Measurements from ENCODE around the gene SEC31B. TPM values are rescaled to one million over a fixed set of nuclear protein-coding genes. Genes with fewer than 3 reads are reported as not detected.

SEC31B gene
- total RNA-seq, 1 donor from 2014 or later, result 3.2 TPM

DNA sequence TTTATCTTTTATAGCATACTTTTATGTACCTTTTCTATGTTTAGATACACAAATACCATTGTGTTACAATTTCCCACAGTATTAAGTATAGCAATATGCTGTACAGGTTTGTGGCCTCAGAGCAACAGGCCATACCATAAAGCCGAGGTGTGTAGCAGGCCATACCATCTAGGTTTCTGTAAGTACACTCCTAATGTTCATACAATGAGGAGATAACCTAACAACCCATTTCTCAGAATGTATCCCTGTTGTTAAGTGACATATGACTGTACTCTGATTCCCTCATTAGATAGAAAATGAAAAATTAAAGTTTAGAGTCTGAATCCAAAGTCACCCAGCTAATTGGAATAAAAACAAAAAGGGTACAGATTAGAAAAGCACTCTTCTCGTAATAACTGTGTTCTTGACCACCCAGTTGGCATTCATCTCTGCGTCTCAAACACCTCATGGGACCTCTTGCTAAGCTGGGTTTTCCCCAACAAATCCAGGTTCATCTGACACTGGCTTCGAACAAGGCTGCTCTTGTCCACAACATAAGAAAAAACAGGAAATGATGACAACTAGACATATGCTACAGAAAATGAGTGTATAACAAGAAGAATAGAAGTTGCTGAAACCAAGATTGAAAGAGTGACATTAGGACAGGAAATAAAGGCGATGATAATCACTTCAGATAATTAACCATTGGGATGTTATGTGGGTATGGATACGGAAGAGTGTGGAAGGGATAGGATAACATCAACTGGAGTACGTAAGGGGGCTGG is 8.6 kb upstream of the SEC31B start:
- no peak for ATAC-seq

DNA sequence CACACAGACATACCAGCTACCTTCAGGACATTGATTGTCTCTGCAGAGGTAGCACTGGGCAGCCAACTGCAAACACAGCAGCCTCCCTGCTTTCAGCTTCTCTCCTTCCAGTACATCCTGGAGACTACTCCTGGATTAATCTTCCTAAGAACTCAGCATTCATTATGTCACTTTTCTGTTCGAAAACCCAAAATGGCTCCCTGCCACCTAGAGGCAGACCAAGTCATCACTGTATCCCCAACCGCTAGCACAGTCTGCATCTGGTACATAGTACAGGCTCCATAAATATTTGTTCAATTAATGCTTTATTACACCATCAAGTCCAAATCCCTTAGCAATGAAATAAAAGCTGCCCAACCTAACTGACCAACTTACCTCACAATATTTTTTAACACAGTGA is 5.0 kb upstream of the SEC31B start:
- ATAC-seq, result no peak

DNA sequence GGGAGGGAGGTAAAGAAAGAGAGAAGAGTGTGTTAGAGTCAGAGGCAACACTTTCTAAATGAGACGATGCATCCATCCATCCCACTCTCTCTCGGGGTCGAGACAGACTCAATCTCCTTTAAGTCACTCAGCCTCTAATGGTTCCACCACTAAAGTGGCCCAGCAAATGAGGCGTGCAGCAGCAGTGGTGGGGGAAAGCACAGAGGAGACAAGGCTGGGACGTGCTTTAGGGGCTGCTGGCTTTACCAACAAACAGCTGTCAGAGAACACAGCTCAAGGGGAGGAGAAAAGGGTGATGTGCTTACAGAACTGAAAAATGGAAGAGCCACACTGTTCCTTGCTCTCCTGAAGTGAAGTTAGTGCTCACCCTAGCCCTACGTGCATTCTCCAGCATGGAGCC is 4.5 kb upstream of the SEC31B start:
- no peak for ATAC-seq

DNA sequence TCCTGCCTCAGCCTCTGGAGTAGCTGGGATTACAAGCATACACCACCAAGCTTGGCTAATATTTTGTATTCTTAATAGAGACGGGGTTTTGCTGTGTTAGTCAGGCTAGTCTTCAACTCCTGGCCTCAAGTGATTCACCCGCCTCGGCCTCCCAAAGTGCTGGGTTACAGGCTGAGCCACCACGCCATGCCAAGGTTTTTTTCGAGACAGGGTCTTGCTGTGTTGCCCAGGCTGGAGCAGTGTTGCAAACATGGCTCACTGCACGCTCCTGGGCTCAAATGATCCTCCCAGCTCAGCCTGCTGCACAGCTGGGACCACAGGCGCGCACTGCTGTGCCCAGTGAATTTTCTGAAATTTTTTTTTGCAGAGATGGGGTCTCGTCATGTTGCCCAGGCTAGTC is 3.3 kb upstream of the SEC31B start:
- ATAC-seq, result no peak

DNA sequence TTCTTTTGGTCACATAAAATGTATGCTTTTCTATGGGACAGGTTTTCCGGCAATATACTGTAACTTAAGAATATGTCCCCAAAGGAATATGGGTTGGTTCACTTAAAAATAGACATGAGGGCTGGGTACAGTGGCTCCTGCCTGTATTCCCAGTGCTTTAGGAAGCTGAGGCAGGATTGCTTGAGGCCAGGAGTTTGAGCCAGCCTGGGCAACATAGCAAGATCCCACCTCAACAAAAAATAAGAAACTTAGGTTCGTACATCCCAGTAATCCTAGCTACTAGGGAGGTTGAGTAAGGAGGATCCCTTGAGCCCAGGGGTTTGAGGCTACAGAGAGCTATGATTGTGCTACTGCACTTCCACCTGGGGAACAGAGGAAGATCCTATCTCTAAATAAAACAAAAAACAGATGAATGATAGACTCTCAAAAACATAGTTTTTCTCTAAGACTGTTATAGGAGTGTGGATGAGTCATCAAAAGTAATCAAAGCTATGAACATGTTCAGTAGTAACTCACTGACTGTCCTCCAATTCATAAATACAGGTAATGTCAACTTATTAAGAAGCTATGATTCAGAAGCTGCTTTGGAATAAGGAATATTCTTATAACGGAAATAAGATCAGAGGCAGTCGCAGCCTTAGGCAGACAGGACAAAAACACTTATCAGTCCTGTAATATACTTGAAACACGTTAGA is 2.6 kb upstream of the SEC31B start:
- no peak for ATAC-seq

DNA sequence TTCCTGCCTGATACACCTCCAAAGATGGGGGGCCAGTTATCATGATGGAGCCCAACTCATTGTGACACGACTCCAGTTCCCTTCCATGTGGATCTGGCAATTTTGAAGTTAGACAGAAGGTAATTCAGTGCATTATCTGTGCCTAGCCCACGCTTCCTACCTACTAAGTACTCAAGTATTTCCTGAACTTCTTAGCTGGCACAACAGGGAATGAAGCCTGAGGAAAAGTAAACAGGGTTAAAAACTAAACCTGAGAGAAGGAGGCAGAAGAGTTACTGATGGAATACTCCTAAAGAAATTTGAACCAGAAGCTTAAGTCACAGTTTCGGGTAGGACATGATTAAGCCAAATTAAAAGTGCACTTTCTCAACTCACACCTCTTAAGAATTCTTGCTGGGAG is 1.1 kb upstream of the SEC31B start:
- no peak for ATAC-seq

DNA sequence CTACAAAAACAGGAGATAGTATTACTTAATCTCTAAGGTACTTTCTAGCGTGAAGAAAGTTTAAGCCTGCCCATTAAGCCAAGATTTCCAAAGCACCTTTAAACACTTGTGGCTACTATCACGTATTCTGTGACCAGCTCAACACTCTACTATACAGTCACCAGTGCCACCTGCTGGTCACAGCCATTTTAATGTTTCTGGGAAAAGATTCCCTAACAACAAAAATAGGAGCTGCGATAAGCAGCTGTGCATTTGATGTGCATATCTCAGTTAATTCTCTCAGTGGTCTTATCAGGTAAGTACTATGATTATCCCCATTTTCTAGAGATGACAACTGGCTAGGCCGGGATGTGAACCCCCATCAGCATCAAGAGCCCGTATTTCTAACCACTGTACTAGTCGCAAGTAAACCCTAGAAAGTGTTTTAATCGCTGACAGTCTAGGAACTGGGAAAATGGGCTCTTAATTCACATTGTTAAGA is 860 bp downstream of the SEC31B start:
- peak; percentile 76 for ATAC-seq

DNA sequence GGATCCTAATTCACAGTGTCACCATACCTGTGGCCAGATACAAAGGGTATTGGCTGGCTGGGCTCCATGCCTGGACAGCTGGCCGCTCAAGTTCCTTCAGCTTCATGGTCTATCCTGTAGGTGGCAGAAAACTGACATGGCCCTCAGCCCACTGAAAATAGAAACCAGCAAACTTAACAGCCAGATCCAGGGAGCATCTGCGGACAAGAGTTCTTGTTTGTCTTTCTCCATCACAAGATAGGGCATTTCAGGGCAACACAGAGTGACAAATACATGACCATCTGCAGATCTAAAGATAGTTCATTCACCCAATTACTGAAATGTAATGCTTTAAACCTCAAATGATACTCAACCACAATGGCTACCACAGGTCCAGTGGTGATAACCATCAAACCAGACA is 2.8 kb downstream of the SEC31B start:
- ATAC-seq, result no peak

DNA sequence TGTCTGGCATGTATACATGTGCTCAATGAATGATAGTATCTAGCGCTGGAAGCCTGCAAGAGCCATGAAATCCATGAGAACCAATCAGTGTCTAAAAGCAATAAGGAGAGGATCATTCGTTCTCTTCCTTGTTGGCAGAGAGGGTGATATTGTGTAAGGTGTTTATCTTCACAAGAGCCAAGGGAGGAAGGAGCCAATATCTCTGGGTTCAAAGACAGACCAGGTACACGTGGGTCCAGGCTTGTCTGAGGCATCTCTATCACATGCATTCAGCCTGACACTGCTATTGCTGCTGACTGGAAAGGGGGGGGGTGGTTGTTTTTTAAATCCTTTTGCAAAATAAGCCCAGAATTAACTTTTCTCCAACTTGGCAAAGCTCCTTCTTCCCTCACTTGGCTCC is 4.0 kb downstream of the SEC31B start:
- ATAC-seq, result peak; percentile 23

DNA sequence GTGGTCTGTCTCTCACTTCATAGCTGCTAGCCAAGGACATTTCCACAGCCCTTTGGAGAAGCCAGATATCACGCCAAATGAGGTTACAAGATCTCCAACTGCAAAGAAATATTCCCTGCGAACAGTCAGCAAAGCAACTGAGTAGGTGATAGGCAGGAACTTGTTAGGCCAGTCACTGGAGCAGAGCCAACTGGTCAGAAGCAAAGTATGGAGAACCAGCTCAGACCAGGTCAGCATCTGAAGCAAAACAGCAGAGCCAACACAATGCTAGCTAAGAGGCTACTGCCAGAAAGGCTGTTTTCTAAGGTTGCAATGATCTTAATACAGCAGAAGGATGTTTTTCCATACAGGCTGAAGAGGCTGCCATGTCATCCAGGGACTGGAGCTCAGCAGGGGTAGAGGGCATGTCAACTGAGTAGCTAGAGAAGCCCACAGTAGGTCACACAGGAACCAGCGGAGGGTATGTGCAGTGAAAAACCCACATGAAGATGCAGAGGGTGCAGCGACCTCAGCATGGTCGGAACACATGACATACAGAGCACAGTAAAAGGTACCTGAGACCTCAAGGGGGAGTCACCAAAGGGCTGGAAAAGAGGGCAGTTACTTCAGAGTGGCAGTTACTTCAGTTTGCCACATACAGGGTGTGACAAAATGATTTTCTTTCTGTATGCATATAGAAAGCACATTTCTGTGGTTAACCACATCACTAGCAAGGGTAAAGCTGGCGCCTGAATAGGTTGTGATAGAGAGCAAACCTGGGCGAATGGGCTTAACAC is 8.9 kb downstream of the SEC31B start:
- peak; percentile 49 for ATAC-seq

DNA sequence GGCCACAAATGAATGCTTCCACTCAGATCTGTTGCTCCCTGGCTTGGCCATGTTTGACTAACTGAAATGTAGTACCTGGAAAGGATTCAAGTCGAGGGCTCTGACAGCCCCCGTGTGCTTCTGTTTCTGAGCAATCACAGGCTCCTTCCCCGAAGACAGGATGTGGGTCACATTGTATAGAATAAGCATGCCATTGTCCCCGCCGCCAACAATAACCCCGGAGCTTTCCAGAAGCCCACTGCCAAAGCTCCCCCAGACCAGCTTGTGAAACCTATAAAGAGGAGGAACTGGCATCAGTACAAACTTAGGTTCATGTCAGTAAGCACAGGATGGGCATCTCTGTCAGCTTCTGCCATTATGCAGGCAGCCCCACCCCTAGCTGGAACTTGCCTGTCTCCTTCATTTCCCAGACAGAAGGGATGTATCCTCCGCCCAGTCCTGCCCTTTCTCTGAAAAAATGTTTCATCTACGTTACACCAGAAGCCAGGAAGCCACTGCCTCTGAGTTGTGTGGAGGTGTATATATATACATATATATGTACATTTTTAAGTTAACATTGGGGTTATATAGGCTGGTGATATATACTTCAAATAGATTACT is 10.3 kb downstream of the SEC31B start:
- ATAC-seq, result peak; percentile 15

DNA sequence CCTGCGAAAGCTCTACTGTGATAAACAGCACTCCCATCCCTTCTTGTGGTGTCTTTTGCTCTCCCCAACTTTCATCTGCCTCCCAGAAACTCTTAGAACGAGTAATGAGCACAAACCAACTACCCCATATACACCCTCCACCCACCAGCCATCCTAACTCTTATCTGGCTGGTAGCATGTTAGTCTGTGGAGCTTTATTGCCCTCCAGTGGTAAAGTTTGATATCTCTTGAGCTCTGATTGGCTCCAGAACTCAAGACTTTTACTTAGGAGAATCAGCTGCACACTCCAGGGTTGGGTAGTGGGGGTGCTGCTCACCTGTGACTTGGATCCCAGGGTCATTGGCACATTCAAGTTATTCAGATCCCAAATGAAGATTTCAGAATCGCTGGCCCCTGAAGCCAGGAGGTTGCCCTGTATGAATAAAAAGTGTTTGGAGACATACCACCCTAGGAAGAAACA is 10.9 kb downstream of the SEC31B start:
- ATAC-seq, result peak; percentile 60

DNA sequence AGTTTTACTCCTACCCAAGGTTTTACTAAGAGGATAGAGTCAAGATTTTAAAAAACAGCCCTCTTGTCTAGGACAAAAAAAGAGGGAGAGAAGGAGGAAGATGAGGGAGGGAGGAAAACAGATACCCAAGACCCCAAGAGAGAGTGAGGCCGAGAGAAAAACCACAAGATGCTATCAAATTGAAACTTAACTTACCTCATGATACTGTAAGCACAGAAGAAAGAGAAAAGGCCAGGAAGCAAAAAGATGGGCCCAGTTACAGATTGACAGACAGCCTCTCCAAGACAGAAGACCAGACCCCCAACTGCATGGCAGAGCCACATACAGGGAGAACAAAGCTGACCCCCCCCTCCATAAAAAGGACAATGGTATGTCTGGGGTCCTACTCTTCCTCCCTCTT is 11.4 kb downstream of the SEC31B start:
- ATAC-seq, result no peak

DNA sequence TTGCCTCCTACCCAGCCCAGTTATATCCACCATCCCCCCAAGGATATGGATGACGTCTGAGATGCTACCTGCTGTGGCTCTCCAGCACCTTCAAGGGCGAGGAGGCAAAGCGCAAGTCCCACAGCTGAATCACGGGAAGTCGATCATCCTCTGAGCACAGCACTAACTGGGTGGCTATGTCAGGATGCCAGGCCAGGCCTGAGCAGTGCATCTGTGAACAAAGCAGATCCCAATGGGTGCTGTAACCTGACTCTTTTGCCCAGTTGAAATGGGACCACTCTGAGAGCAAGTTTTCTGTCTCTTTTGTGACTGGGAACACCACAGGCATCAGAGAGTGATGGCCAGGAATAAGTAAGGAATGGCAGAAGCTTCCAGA is 12.3 kb downstream of the SEC31B start:
- ATAC-seq, result no peak

DNA sequence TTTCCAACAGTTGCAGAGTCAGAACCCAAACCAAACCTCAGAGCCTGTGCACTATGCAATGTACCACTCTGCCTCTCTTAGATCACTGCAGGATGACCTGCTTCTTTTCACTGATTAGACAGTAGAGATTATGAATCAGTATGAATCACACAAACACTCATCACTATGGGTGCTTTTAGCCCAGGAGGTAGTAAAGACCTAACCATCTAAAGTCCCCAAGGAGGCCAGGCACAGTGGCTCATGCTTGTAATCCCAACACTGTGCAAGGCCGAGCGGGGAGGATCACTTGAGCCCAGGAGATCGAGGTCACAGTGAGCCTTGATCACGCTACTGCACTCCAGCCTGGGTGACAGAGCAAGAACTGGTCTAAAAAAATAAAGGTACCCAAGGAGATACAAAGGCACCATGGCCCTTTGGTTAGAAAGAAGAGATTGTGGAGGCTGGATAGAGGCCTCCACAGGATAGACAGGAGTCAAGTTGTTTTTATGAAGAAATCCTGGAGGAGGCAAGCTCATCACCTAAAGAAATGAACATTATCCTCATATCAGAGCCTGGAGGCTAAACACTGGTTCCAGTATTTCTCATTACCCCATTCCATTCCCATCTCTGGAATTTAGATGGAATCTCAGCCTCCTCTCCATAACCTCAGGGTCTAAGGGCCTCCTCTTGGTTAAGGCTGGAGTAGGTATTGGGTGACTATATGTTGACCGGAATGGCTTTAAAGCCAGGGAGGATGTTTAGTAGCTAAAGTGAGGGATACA is 12.9 kb downstream of the SEC31B start:
- ATAC-seq, result no peak

DNA sequence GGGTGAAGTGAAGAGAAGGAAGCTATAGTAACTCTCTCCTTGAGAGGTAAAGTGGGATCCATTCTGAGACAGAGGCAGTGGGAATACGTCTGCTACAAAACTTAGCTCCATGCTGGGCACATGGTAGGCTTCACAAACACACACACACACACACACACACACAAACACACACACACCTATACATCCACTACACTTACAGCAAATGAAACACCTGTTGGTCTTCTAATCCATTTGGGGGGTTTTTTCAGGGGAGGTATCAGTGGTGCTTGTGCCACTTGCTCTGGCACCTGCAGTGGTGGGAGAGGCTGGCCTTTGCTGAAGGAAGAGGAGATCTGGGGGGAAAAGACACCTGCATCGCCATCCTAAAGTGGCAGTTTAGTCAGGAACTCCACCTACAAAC is 14.5 kb downstream of the SEC31B start:
- no peak for ATAC-seq

DNA sequence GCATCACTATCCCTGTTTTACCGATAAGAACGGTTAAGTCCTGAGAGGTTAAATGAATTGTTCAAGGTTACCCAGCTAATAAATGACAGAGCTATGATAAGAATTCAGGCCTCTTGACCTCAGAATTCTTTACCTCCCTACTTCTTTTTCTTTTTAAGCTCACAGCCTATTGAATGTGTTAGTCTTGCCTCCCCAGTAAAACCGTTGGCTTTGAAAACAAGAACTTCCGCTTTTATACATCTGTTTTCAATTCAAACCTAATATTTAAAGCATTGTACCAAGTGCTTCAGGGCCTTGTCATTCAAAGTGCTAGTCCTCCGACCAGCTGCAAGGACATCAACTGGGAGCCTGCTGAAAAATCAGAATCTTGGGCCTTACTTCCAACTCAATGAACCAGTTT is 15.6 kb downstream of the SEC31B start:
- ATAC-seq, result no peak

DNA sequence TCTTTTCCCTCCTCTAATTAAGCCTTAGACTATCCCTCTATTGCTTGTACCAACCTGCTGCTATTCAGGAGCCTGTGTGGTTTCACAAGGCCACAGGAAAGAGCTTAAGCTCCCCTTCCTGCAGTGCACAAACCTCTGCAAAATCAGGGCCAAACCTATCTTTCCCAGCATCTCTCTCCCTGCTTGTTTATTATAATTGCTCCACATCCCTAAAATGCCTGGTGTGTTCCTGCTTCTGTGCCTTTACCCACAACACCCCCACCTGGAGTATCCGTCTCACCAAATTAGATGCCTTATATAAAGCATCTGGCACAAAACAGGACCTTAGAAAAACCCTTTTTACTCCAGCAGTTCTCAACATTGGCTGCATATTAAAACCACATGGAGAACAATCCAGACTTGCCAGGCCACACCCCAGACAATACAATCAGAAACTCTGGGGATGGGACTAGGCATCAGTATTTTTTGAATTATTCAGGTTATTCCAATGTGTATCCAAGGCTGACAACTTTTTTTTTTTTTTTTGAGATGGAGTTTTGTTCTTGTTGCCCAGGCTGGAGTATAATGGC is 16.7 kb downstream of the SEC31B start:
- ATAC-seq, result no peak

DNA sequence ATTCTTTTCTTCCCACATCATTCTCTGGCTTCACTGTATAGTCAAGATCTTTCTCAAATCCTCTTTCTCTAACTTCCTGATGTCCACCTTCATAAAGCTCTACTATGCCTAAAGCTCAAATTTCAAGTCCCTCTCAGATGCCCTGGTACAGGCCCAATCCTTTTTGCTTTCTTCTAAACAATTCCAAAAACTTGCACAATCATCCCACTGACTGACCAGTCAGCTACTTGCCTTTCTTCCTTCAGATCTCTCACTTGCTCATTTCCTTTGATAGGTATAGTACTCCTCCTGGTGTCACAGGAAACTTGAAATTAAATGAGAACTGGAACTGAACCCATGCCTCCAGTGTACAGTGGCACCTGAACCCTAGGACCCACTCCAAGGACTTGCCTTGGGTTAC is 18.2 kb downstream of the SEC31B start:
- no peak for ATAC-seq

DNA sequence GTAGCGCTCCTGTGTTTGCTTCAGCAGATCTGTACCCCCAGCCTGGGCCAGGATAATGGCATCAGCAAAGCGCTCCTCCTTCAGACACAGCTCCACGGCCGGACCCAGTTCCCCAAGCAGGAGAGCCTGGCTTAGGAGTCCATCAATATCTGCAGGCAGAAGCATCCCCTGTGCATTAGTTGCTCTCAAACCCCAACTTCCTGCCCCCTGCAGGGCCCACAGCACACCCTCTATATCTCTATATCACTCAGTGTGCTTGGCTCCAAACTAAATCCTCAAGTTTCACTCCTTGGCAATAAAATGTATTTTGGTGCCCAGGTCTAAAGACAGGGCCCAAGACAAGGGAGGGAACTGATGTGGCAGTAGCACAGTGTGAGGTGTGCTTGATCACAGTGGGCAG is 21.6 kb downstream of the SEC31B start:
- ATAC-seq, result no peak

DNA sequence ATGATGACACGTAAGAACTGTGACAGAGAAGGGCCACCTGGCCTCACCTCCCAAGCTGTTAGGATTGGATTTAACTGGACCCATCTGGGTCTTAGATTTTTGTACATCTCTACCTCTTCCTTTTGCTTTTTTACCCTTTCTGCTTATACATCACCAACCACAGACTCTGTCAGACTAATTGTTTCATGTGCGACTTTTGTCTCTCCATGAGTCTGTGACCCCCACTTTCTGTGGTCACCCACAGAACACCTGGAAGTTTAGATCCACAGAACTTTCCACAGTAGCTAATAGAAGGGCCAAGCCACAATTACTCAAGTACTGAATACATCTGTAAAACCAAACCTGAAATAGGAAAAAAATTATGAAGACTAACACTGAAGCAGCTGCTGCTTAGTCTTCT is 23.1 kb downstream of the SEC31B start:
- no peak for ATAC-seq

DNA sequence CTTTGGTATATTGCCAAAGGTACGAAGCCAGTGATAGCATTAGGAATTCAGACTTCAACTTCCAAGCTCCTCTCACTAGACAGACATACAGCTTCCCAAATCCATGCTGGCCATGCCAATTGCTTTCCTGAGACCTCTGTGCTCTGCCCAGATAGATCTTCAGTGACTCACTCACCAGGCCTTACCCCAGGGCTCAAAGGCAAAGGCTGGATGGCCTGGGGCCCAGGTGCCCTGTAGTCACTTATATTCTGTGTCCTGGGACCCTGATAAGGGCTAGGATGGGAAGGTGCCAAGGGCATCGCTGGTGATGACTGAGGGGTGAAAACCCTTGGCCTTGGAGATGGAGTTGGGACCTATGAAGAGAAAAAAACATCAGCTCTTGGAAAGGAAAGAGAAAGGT is 29.1 kb downstream of the SEC31B start:
- no peak for ATAC-seq
